Stimulated activated CD4-positive, alpha-beta T cell treated with anti-CD3 and anti-CD28 coated beads, TNF-alpha, amount 100 ng/mL, for 24 hours (primary cell): ENCODE data around the gene GALM.
"Not testable (repeated sequence)": the region's sequence is repeated elsewhere in the genome, so short reads cannot be mapped to it uniquely, and the experiment has no call there.

Source experiments
- DNase-seq, 3 experiments: peaks; one replicate each; pipeline ENCODE4 v3.0.0-alpha.2; 2020; ENCODE audit warnings: low read depth in 3 of 3

The GALM gene

DNA sequence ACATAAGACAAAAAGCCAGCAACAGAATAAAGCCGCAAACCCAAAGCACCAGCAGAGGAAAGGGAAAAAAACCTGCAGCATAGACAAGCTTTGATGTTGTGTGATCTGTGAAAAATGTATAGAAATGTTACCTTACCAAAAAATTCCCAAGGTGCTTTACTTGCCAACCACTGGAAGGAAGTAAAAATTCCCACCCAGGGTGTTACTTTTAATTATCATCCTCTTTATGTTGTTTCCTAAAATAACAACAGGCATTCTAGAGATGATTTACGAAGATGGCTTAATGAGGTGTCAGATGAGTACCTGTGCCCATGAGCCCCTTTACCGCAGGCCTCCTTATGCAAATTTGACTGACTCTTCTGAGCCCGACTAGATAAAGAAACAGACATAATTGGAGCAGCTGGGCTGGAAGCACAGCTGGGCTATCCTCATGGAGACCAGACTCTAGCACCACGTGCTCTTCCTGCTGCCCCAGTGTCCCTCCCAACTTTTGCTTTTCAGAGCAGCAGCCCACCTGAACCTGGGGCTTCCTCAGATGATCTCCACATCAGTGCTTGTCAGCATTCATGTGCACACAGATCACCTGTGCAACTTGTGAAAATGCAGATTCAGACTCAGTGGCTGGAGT is 43.8 kb downstream of the GALM start:
- peak in 1 of 3 experiments; percentile 37 for DNase-seq

DNA sequence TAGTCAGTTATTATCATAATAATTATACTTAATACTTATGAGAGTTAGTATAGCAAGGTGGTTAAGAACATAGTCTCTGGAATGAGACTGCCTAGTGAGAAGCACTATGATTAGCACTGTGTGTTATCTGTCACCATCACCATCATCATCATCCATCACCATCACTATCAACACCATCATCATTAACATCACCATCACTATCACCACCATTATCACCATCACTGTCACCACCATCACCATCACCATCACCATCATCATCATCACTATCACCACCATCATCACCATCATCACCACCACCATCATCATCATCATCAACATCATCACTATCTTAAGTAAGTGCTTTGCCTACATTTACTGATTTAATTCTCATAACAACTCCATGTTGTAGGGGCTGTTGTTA is 45.6 kb downstream of the GALM start:
- no peak for DNase-seq

DNA sequence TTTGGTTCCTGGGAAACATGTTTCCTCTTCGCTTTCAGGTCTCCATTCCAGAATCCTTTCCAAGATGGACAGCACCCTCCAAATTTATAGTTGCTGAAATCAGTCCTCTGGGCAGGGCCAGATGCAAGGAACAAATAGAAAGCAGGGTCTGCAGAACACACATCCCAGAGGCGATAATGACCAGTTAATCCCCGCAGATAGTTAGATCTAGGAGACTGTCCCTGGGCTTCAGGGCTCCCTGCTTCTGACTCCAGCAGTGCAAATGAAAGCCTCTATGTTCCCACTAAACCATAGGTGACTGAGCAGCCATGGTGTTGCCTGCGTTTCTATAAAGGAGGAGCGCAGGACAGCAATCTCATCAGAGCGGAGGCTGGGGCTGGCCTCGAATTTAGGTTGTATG is 46.5 kb downstream of the GALM start:
- DNase-seq: no peak

DNA sequence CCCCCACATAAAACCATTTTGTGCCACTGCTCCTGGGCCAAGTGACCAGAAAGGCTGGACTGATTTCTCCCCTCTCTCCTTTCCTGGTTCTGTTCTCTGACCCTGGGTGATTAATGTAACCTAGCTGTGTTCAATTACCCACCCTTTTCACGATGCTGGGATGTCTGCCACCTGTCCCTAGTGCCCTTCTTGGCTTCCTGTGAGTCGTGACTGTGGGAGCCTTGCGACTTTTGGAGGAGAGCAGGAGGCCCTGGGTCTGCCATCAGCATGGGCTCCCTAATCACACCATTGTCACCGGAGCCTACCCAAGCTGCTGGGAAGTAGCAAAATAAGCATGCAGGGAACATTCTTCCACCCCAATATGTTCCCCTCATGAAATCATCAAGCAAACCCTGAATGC is 47.0 kb downstream of the GALM start:
- no peak for DNase-seq

DNA sequence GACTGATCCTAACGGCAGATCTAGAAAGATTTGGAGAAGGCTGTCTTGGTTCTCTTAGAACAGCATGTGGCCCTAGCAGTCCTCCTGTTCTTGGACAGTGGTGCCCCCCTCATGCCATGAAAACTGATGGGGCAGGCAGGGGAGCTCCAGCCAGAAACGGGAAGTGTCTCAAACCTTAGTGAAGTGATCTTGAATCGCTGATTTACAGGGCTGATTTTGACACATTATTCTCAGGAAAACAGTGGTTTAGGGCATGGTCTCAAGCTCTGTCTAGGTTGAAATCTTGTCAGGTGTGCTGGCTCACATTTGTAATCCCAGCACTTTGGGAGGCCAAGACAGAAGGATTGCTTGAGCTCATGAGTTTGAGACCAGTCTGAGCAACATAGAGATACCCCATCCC is 47.4 kb downstream of the GALM start:
- DNase-seq: no peak

DNA sequence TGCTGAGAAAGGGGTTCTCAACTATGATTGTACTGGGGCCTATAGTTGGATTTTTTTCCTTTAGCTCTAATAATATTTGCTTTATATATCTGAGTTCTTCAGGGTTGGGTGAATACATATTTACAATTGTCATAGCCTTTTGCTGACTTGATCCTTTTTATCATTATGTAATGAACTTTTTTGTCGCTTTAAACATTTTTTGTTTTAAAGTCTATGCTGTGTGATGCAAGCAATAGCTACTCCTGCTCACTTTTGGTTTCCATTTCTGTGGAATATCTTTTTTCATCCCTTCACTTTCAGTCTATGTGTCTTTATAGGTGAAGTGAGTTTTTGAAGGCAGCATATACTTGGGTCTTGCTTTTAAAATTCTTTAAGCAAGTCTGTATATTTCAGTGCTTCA is 49.0 kb downstream of the GALM start:
- DNase-seq: not testable (repeated sequence)

DNA sequence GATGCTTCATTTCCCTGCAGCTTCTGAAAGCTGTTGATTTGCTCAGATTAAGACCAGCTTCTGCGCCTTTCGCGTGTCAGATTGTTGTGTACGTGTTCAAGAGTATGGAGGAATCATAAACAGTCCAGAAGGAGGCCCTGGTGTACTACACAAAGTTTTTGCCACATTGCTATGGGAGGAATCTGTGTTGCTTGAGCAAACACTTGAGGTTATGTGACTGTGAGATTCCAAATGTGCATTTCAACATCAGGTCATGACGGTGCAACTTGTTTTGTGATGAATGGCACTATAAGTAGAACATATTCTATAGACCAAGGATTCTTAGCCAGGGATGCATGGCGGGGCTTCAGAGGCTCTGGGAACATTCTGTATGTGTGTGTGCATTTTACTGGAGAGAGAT is 50.3 kb downstream of the GALM start:
- no peak for DNase-seq

GRCh38 chr2:38718601-38719000 is 52.7 kb downstream of the GALM start:
- no peak for DNase-seq

GRCh38 chr2:38719706-38720105 is 53.8 kb downstream of the GALM start:
- DNase-seq: no peak

DNA sequence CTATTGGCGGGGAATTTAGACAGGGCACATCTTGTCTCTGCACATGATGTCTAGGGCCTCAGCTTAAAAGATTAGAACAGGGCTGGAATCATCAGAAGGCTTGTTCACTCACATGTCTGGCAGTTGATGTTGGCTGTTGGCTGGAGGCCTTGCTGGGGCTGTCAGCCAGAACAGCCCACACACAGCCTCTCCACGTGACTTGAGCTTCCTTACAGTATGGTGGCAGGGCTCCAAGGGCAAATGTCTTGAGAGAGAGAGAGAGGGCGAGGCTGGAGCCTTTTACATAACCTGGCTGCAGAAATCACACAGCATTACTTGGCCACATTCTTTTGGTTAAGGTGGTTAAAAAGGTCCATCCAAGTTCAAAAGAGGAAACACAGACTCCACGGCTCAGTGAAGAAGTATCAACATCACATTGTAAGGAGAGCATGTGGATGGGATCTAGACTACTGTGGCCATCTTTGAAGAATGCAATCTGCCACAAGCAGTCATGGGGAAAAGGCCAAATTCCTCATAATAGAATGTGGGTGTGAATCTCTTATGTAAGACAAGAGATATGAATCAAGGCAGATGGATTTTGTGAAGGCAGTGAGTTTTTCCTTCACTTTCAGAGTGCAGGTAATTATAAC is 54.8 kb downstream of the GALM start:
- no peak for DNase-seq

- DNase-seq: peak; percentile 53 to 72 (median 56)
Observed at GRCh38 chr2:38722271-38723061, 56.6 kb downstream of the GALM start.

GRCh38 chr2:38723173-38723572 is 57.3 kb downstream of the GALM start:
- no peak for DNase-seq

DNA sequence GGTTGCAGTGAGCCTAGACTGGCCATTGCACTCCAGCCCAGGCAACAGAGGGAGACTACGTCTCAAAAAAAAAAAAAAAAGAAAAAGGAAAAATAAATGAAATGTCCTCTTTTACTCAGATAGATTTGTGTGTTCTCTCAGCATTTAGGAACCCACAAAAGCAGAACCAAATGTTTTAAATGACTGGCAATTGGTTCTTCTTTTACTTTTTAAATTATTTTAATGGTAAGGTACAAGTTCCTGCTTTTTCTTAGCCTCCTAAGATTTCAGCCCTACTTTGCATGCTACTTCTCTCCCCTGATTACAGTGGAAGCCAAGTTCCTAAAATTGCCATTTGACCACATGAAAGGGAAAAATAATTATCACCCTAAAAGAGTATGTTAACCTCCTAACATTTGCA is 61.7 kb downstream of the GALM start:
- no peak for DNase-seq

GRCh38 chr2:38728694-38729093 is 62.8 kb downstream of the GALM start:
- DNase-seq: no peak

GRCh38 chr2:38731090-38731489 is 65.2 kb downstream of the GALM start:
- no peak for DNase-seq

GRCh38 chr2:38731684-38732221 is 65.8 kb downstream of the GALM start:
- DNase-seq: no peak

DNA sequence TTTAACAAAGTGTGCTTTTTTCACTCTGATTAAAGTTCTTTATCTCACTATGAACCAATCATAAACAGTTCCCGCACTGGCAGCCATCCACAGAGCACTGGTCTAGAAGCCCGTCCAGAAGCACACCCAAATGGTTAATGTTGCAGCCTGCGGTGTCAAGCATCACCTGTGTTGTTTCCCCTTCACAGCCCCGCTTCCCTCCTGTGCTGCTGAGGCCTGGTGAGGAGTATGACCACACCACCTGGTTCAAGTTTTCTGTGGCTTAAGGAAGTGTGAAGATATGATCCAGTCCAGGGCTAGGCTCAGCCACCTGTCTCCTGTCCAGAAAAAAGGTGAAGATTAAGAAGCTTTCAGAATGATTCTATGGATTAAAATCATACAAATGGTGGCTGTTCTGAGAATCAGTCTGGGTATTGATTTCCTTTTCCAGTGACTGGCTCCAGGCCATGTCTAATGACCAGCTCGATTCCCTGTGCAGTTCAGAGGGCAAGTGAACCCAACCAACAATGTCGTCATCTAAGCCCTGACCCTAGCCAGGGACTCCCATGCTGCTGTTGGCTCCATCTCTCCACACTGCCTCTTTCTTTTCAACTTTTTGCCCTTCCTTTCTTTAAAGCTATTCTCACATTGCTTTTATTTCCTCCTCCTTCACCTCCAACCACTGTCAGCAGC is 67.5 kb downstream of the GALM start:
- no peak for DNase-seq

DNA sequence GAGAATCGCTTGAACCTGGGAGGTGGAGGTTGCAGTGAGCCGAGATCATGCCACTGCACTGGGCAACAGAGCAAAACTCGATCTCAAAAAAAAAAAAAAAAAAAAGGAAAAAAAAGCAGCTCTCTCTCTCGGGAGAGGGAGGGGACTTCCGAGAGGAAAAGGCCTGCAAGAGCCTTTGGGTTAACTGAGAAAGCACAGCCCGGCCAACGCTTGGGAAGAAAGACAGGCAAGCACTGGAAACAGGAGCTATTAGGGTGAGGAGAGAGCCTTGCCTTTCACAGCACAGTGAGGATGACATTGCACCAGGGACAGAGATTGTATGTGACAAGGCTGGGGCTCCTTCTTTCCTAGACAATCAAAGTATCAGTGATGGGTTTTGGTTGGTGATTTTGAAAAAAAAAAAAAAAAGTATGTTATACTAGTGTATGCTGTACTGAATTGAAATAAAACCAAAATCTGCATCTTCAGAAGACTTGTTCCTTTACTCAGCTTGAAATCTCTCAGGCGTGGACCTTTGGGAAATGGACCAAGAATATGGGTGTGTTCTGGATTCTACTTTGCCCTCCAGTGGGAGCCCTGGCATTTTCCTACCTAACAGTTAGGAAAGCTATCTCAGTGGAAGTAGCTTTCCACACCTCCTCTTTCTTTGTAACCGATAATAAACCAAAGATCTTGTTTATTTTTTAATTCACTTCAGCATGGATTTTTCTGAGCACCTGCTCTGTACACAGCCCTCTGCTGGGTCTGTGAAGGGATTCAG is 68.6 kb downstream of the GALM start:
- DNase-seq: no peak

- no peak for DNase-seq
Observed at GRCh38 chr2:38735999-38736320, 70.0 kb downstream of the GALM start.

DNA sequence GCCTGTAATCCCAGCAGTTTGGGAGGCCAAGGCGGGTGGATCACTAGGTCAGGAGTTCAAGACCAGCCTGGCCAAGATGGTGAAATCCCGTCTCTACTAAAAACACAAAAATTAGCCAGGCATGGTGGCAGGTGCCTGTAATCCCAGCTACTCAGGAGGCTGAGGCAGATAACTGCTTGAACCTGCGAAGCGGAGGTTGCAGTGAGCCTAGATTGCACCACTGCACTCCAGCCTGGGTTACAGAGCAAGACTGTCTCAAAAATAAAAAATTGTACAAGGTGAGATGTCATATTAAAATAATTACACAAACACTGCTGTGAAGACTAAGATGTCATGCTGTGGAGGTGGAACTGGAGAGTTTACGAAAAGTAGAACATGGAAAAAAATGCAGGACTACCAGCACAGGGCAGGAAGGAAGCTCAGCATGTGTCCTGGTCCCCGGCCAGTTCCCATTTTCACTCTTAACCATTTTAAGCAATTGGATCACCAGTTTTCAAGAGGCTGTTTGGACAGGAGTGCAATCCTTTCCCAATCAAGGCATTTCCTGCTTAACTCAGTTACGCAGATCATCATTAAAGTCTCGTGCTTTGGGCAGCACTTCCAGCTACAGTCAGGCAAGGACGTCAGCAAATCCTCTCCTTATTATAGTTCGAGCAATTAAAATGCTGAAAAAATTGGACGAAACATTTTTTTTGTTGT is 71.2 kb downstream of the GALM start:
- DNase-seq: not testable (repeated sequence)

DNA sequence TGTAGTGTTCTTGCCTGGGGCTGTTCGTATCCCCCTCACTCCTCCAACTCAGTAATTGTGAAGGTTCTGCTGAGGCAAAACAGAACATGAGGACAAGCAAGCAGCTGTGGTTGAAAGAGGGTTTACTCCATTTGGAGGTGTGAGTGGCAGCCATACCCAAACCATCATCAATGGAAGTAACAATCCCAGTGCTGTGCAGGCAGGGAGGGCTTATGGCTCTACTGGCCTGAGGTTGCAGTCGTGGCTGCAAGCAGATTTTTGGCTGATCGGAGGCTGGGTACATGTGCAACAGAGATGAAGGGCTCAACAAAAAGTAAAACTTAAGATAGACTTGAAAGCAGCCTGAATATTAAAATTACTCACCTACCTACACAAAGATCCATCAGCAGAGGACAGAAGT is 72.0 kb downstream of the GALM start:
- no peak for DNase-seq
